ENCODE measurements around the gene TMEM209.
"Not testable (repeated sequence)": the region's sequence is repeated elsewhere in the genome, so short reads cannot be mapped to it uniquely, and the experiment has no call there.

Gene TMEM209

GRCh38 chr7:130157700-130158099 is 47.5 kb downstream of the TMEM209 start:
- no peak for DNase-seq

- no peak for DNase-seq
These were observed 49.1 kb downstream of the TMEM209 start for GRCh38 chr7:130156140-130156539.

- DNase-seq: no peak
These were observed 50.5 kb downstream of the TMEM209 start for GRCh38 chr7:130154501-130155317.

- DNase-seq: no peak
These were observed 51.1 kb downstream of the TMEM209 start for GRCh38 chr7:130154131-130154500.

- no peak for DNase-seq
These were observed 51.8 kb downstream of the TMEM209 start for GRCh38 chr7:130153211-130153908.

GRCh38 chr7:130152493-130153210 is 52.6 kb downstream of the TMEM209 start:
- DNase-seq: no peak

GRCh38 chr7:130151591-130152492 is 53.4 kb downstream of the TMEM209 start:
- peak; percentile 37 for DNase-seq

GRCh38 chr7:130150587-130150986 is 54.6 kb downstream of the TMEM209 start:
- no peak for DNase-seq

GRCh38 chr7:130149281-130150139 is 55.7 kb downstream of the TMEM209 start:
- no peak for DNase-seq

- DNase-seq: no peak
These were observed 56.6 kb downstream of the TMEM209 start for GRCh38 chr7:130148561-130148960.

- no peak for DNase-seq
These were observed 57.4 kb downstream of the TMEM209 start for GRCh38 chr7:130147710-130148325.

GRCh38 chr7:130146693-130147405 is 58.4 kb downstream of the TMEM209 start:
- no peak for DNase-seq

GRCh38 chr7:130146142-130146541 is 59.1 kb downstream of the TMEM209 start:
- not testable (repeated sequence) for DNase-seq

- DNase-seq: no peak
These were observed 59.6 kb downstream of the TMEM209 start for GRCh38 chr7:130145424-130146100.

GRCh38 chr7:130144312-130145171 is 60.7 kb downstream of the TMEM209 start:
- DNase-seq: no peak

- DNase-seq: no peak
These were observed 61.3 kb downstream of the TMEM209 start for GRCh38 chr7:130143986-130144311.

- DNase-seq: no peak
These were observed 61.9 kb downstream of the TMEM209 start for GRCh38 chr7:130143334-130143732.

- no peak for DNase-seq
These were observed 62.4 kb downstream of the TMEM209 start for GRCh38 chr7:130142654-130143333.

Data from CD4-positive, alpha-beta T cell treated with Interleukin-6 for 4 hours (primary cell).